Neutrophil (primary cell): ENCODE results near the gene SIMC1.
A peak's percentile ranks its signal among the peaks of the same experiment; 100 is the strongest.

Source experiments
- H3K27ac ChIP-seq: fragments of 200-600 bp; sonication (generic); 2 replicates; pipeline ENCODE4 v1.5.1; 2016; ENCODE audit warnings: mild to moderate bottlenecking, moderate library complexity
- H3K27me3 ChIP-seq: fragments of 200-600 bp; sonication (generic); 2 replicates; pipeline ENCODE4 v1.6.0; 2016; ENCODE audit warnings: mild to moderate bottlenecking
- H3K36me3 ChIP-seq: fragments of 200-600 bp; sonication (generic); 2 replicates; pipeline ENCODE4 v1.5.1; 2017
- H3K4me1 ChIP-seq, 2 experiments: fragments of 200-600 bp in 1 of 2; sonication (generic) in 1 of 2; 1 replicate in 1 of 2; 2 replicates in 1 of 2; pipeline versions ENCODE4 v1.5.1 to v1.6.1; 2013 to 2016; ENCODE audit warnings: low read depth in 1 of 2, low read length in 1 of 2, mild to moderate bottlenecking in 1 of 2, moderate library complexity in 1 of 2; ENCODE audit not compliant: control insufficient read depth in 1 of 2, insufficient read depth in 1 of 2
- H3K4me3 ChIP-seq, 2 experiments: fragments of 200-600 bp in 1 of 2; sonication (generic) in 1 of 2; 1 replicate in 1 of 2; 2 replicates in 1 of 2; pipeline ENCODE4 v1.5.1; 2013 to 2016; ENCODE audit warnings: low read depth in 1 of 2, low read length in 1 of 2, mild to moderate bottlenecking in 1 of 2, moderate library complexity in 1 of 2
- H3K9me3 ChIP-seq: fragments of 200-600 bp; sonication (generic); 2 replicates; pipeline ENCODE4 v1.5.1; 2016
- CTCF ChIP-seq: fragments of 200-600 bp; sonication (generic); IDR thresholded peaks from 2 replicates; pipeline ENCODE4 v1.5.1; 2016; ENCODE audit warnings: antibody characterized with exemption

The SIMC1 gene

GRCh38 chr5:176388003-176388443, 149.8 kb downstream of the SIMC1 start:
- TF ChIP-seq CTCF, result no peak
- Histone ChIP-seq H3K4me1 (peaks cover 17 to 21% of the 10 kb centered on the region in 2 experiments), H3K4me3 (peak overlapping the region; percentile 78 to 83), H3K27me3 (no peaks in the 10 kb centered on the region), H3K36me3 (peaks cover 14% of the 10 kb centered on the region), H3K9me3 (no peaks in the 10 kb centered on the region), H3K27ac (peak overlapping the region; percentile 93)

GRCh38 chr5:176388444-176389134, 150.4 kb downstream of the SIMC1 start, which contains the start of the genes HIGD2A and NOP16:
HIGD2A (plus strand) TSS chr5:176388751; CDS start chr5:176388820, 69 bp downstream.
NOP16 (minus strand) TSS chr5:176388598; CDS start chr5:176388539, 59 bp downstream.
- Histone ChIP-seq H3K4me3 (peak within 1 kb of the TSS; percentile 78 to 83), H3K36me3 (peaks cover 20% of the 10 kb centered on the region), H3K27ac (peak within 1 kb of the TSS; percentile 93), H3K9me3 (no peaks in the 10 kb centered on the region), H3K4me1 (peaks cover 17 to 21% of the 10 kb centered on the region in 2 experiments), H3K27me3 (no peaks in the 10 kb centered on the region)
- peak; percentile 72 for TF ChIP-seq CTCF

- H3K27ac ChIP-seq, result peak overlapping the region; percentile 93
- no peaks in the 10 kb centered on the region for H3K27me3 ChIP-seq
- peaks cover 17 to 21% of the 10 kb centered on the region in 2 experiments for H3K4me1 ChIP-seq
- TF ChIP-seq CTCF, result no peak
- peak overlapping the region; percentile 78 to 83 for H3K4me3 ChIP-seq
- H3K36me3 ChIP-seq, result peaks cover 20% of the 10 kb centered on the region
- no peaks in the 10 kb centered on the region for H3K9me3 ChIP-seq
Measured at GRCh38 chr5:176389135-176390123, 151.2 kb downstream of the SIMC1 start.

- peaks cover 17 to 21% of the 10 kb centered on the region in 2 experiments for H3K4me1 ChIP-seq
- H3K27ac ChIP-seq, result no peak overlapping the region
- H3K27me3 ChIP-seq, result no peaks in the 10 kb centered on the region
- no peak overlapping the region for H3K4me3 ChIP-seq
- no peaks in the 10 kb centered on the region for H3K9me3 ChIP-seq
- TF ChIP-seq CTCF, result no peak
- peaks cover 36% of the 10 kb centered on the region for H3K36me3 ChIP-seq
Measured at GRCh38 chr5:176391479-176391878, 153.3 kb downstream of the SIMC1 start.

- peaks cover 17 to 21% of the 10 kb centered on the region in 2 experiments for H3K4me1 ChIP-seq
- H3K36me3 ChIP-seq, result peaks cover 41% of the 10 kb centered on the region
- TF ChIP-seq CTCF, result no peak
- no peak overlapping the region for H3K4me3 ChIP-seq
- H3K27me3 ChIP-seq, result no peaks in the 10 kb centered on the region
- no peak overlapping the region for H3K27ac ChIP-seq
- H3K9me3 ChIP-seq, result no peaks in the 10 kb centered on the region
Measured at GRCh38 chr5:176391999-176392398, 153.8 kb downstream of the SIMC1 start.
